AG09319 (cell line): Measurements from ENCODE around the gene ACSL6.

Experiments
- DNase-seq: peaks from one replicate; pipeline ENCODE4 v3.0.0-alpha.2; 2010; ENCODE audit warnings: low read depth; ENCODE audit errors: extremely low read depth
- TF ChIP-seq, protein P1 (sequence below): IDR thresholded peaks from 2 replicates; pipeline ENCODE4 v1.5.1; 2011; ENCODE audit warnings: low read depth, mild to moderate bottlenecking, inconsistent platforms, low read length, moderate library complexity

The ACSL6 gene

DNA sequence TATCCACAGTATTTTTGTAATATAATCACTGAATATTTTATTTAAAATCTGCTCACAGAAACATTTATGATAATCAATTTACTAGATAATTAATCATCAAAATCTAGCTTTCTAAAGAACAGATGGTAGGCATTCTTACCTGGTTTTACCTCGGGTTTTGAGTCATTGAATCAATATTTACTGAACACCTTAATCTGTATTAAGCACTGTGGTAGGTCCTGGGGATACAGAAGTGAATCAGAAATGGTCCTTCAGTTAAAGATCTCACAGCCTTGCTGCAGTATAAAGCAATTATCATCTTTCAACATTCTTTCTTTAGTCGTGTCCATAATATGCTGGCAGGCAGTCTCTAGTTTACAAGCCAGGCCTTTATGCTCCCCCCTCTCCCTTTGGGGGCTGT is 64.0 kb downstream of the ACSL6 start:
- DNase-seq: no peak
- TF ChIP-seq, protein P1, sequence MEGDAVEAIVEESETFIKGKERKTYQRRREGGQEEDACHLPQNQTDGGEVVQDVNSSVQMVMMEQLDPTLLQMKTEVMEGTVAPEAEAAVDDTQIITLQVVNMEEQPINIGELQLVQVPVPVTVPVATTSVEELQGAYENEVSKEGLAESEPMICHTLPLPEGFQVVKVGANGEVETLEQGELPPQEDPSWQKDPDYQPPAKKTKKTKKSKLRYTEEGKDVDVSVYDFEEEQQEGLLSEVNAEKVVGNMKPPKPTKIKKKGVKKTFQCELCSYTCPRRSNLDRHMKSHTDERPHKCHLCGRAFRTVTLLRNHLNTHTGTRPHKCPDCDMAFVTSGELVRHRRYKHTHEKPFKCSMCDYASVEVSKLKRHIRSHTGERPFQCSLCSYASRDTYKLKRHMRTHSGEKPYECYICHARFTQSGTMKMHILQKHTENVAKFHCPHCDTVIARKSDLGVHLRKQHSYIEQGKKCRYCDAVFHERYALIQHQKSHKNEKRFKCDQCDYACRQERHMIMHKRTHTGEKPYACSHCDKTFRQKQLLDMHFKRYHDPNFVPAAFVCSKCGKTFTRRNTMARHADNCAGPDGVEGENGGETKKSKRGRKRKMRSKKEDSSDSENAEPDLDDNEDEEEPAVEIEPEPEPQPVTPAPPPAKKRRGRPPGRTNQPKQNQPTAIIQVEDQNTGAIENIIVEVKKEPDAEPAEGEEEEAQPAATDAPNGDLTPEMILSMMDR: no peak

DNA sequence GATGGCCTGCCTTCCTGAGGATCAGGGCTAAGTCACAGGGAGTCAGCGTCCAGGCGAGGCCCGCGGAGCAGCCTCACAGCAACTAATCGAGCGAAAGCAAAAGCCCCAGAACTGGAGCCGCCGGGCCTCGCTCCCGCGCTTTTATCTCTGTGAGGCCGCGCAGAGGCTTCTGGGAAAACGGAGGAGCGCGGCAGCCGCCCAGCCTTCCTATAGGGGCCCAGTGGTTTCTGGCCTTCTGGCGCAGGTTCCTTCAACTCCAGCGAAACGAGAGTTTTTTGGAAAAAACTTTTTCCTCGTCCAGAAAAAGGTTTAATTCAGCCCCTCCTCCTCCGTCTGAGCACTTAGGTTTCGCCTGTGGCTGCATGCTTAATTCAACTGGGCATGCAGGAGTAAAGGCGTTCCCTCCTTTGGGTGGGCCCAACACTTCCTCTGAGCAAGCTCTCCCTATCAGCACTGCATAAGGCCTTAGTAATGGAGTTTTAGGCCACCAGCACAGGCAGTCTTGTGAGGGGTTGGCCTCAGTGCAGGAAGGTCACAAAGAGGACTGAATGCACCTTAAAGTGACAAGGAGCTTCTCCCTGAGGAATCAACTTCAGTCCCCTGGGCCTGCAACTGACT is 65.8 kb downstream of the ACSL6 start, which contains the start of gene MEIKIN:
MEIKIN (minus strand) TSS at position 113 of the 618 bp plus-strand sequence. CDS start 158 bp downstream, outside the sequence.
- TF ChIP-seq, protein P1: no peak
- no peak for DNase-seq

DNA sequence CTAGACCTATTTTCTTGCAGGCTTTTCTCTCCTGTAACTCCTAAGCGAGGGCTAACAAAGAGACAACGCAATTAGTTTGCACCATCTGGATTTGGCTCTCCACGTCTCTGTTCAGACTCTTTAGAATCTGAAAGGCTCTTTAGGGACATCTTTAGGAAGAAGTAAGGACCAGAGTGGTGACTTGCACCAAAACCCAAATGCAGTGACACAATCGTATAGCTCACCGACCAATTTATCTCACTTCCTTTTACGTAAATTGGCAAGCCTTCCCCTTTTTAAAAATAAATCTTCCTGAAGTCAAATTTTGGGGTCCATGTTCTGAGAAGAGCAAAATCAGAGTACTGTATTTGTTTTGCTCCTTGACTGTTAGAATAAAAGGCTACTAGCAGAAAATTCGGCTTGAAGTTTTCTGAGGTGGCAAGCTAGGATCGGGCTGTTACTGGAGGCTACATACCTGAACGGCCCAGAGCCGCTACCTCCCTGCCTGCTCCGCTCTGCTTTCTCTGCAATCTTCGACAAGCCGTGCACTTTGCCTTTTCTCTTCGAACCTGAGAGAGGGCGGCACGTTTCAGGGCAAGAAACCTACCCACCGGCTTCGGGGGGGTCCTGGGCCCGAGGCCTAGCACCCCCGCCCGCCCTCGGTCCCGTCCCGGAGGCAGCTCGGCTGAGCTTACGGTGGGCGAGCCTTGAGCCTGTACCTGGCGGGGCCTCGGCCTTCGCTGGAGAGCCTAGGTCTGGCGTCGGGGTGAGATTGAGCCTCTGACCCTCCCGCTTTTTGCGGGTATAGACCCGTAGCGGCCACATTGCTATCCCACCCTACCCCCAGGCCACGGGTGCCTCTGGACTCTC is 66.5 kb downstream of the ACSL6 start:
- DNase-seq: no peak
- TF ChIP-seq, protein P1: no peak

DNA sequence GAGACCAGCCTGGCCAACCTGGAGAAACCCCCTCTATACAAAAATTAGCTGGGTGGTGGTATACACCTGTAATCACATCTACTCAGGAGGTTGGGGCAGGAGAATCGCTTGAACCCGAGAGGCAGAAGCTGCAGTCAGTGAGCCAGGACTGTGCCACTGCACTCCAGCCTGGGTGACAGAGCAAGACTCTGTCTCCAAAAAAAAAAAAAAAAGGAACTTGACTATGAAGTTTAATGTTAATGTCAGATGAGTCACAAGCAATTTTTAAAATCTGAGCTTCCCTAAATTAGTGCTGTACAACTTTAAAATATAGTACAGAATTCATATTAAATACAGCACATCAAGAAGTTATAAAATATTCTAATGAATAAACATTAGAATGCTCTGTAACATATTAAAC is 67.5 kb downstream of the ACSL6 start:
- DNase-seq: no peak
- TF ChIP-seq, protein P1: no peak

DNA sequence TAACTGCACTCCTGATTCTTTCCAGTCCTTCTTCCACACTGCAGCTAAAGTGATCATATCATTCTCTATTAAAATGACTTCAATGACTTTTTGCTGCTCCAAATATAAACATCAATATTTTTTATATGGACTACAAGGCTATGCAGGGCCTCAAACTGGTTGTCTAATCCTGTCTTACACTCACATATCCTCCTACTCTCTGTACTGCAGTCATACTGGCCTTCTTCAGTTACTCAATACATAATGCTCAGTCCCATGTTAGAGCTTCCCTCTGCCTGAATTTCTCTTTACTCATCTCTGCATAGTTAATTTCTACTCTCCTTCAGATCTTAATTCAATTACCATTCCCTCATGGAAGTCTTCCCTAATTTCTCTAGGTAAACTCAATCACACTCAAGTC is 69.4 kb downstream of the ACSL6 start:
- TF ChIP-seq, protein P1: no peak
- no peak for DNase-seq

DNA sequence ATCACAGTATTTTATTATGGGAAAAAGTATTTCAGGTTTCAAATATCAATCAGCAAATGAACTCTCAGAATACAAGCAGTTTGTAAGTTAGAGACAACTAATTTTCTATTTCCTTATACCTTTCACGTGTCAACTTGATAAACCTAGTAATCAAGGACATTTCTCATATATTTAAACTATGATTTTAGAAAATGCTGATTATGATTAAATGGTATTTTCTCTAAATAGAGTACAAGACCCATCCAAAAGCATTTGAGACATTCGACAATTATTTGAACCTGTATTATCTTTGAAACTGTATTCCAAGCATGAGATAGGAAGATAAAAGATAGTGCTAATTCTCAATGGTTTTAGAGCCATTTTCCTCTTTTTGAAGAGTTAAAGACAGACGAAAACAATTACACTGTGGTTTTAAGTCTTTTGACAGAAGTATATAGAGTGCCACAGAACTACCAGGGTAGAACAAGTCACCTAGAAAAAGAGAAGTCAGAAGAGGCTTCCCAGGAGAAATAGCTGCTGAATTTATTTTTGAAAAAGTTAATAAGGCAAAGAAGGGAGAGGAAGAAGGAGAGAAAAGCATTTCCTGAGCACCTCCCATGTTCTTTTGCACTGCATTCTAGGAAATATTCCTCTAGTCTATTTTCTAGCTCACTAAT is 71.6 kb downstream of the ACSL6 start:
- TF ChIP-seq, protein P1: no peak
- DNase-seq: no peak

DNA sequence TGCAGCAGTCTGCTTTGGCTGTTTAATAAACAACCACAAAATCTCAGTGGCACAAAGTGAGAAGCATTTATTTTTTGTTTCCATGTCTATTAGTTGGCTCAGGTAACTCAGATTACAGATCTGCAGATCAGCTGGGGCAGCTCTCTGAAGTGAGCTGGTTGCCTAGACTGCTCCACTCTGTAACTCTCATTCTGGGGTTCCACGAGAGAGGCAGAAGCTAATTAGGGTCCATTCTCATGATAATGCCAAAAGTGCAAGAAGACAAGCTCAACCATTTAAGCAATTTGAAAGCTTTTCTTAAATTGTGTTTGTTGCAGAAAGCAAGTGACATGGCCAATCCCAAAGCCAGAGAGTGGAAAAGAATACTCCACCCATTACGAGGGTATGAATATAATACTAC is 79.2 kb downstream of the ACSL6 start:
- TF ChIP-seq, protein P1: no peak

More for the DNA sequence above, 79.2 kb downstream of the ACSL6 start:
- DNase-seq: no peak
